NT2/D1 (cell line): ENCODE results near the gene CAPN13.

Source experiments
- DNase-seq: peaks from one replicate; pipeline ENCODE4 v3.0.0-alpha.2; 2011; ENCODE audit warnings: low read depth, low spot score
- H3K27me3 ChIP-seq: 2 replicates; pipeline ENCODE4 v1.6.0; 2011; ENCODE audit warnings: mild to moderate bottlenecking; ENCODE audit not compliant: insufficient read length, insufficient read depth
- H3K36me3 ChIP-seq: 2 replicates; pipeline ENCODE4 v1.6.1; 2011; ENCODE audit warnings: mild to moderate bottlenecking, low read length, mixed read lengths; ENCODE audit not compliant: insufficient read depth, insufficient read length
- H3K4me1 ChIP-seq: 2 replicates; pipeline ENCODE4 v1.5.1; 2011; ENCODE audit not compliant: insufficient read depth, insufficient read length
- H3K4me3 ChIP-seq: 2 replicates; pipeline ENCODE4 v1.5.1; 2011; ENCODE audit warnings: low read depth; ENCODE audit not compliant: insufficient read length
- H3K9ac ChIP-seq: 2 replicates; pipeline ENCODE4 v1.6.0; 2011; ENCODE audit warnings: low read depth; ENCODE audit not compliant: insufficient read length
- H3K9me3 ChIP-seq: 2 replicates; pipeline ENCODE4 v1.5.1; 2011; ENCODE audit warnings: mild to moderate bottlenecking, low read length; ENCODE audit not compliant: insufficient read depth
- SUZ12 ChIP-seq: IDR thresholded peaks from 2 replicates; pipeline ENCODE4 v1.6.1; 2011; ENCODE audit not compliant: insufficient read length, insufficient read depth; ENCODE audit errors: extremely low read depth
- YY1 ChIP-seq: IDR thresholded peaks from 2 replicates; pipeline ENCODE4 v1.6.1; 2011; ENCODE audit not compliant: insufficient read length, insufficient read depth
- ZNF274 ChIP-seq: IDR thresholded peaks from 2 replicates; pipeline ENCODE4 v1.6.1; 2011; ENCODE audit warnings: mild to moderate bottlenecking, low read depth, low read length

CAPN13 gene

DNA sequence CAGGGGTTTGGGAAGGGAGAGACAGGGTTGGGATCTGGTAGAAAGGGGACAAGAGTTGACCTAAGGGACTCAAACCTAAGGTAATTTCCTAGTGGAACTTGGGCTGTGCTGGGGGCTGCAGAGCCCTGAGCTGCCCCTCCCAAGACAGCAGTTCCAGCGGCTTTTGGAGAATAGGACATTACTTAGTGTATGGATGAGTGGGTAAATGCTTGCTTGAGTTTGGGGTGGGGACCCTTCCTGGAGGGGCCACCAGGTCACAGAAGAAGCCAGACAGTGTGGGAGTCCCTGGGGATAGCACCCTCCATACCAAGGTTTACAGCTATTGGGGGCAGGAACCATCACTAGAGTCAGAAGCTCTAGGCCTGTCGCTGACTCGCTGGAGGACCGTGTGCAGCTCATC, 111.5 kb downstream of the CAPN13 start:
- Histone ChIP-seq H3K4me1 (no peaks in the 10 kb centered on the region), H3K27me3 (no peaks in the 10 kb centered on the region), H3K36me3 (no peaks in the 10 kb centered on the region), H3K9ac (no peak overlapping the region), H3K4me3 (no peak overlapping the region), H3K9me3 (peaks cover 9% of the 10 kb centered on the region; the same call in 1 of the 2 replicates)
- DNase-seq, result no peak
- no peak for TF ChIP-seq ZNF274

DNA sequence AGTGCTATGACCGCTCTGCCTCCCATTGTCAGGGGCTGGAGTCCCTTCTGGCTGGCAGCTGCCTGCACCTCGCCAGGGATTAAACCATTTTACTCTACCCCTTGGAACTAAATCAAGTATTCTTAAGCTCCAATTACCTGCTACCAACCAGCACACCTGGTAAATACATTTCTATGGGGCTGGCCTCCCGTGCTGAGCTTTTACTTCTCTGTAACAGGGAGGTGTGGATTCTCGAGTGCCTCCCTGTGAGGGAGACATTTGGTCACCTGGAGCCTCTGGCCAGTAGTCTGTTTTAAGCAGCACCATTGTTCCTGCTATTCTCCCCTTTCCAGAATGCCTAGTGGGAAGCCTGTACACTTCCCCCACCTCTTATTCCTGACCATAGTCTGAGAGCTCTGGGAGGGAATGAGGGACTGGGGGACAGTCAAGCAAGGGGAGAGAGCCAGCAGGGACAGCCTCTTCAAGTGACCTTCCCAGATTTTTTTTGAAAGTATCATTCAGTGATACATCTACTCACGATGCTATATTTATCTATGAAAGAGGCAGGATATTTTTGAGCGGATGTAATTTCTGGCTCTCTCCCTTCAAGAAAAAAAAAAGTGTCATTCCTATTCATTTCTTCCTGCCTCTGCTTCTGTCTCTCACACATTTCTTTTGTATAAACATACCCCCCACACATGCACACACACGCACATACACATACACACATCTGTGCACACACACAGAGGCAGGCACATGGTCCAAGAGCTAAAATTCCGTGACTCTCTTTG, 112.8 kb downstream of the CAPN13 start:
- Histone ChIP-seq H3K27me3 (no peaks in the 10 kb centered on the region), H3K9ac (no peak overlapping the region), H3K9me3 (peaks cover 7% of the 10 kb centered on the region; the same call in 1 of the 2 replicates), H3K36me3 (no peaks in the 10 kb centered on the region), H3K4me1 (peaks cover 2% of the 10 kb centered on the region), H3K4me3 (no peak overlapping the region)
- DNase-seq, result no peak
- TF ChIP-seq ZNF274, result no peak
- no peak for TF ChIP-seq SUZ12
- TF ChIP-seq YY1, result no peak

DNA sequence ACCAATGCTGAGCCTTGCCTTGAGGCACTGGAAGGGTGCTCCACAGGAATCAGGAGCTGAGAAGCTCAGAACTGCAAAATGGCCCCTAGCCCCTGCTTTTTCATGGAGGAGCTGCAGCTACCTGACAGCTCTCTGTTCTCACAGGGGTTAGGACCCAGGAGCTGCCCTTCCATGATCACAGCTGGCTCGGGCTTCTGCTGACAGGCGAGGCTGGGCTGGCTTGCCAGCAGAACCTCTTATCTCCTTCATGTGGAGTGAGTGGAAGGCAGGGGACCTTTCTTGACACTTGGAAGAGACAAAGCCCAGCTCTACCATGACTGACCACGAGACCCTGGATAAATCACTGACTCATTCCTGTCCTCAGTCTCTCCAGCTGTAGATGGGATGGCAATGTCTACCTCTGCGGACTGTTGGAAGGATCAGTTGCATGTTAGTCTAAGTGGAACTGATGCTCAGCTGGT, 113.4 kb downstream of the CAPN13 start:
- peaks cover 7% of the 10 kb centered on the region; the same call in 1 of the 2 replicates for H3K9me3 ChIP-seq
- H3K4me1 ChIP-seq, result peaks cover 7% of the 10 kb centered on the region
- no peak overlapping the region for H3K9ac ChIP-seq
- DNase-seq, result no peak
- no peaks in the 10 kb centered on the region for H3K27me3 ChIP-seq
- no peaks in the 10 kb centered on the region for H3K36me3 ChIP-seq
- TF ChIP-seq YY1 (no peak), SUZ12 (no peak), ZNF274 (no peak)
- H3K4me3 ChIP-seq, result no peak overlapping the region

DNA sequence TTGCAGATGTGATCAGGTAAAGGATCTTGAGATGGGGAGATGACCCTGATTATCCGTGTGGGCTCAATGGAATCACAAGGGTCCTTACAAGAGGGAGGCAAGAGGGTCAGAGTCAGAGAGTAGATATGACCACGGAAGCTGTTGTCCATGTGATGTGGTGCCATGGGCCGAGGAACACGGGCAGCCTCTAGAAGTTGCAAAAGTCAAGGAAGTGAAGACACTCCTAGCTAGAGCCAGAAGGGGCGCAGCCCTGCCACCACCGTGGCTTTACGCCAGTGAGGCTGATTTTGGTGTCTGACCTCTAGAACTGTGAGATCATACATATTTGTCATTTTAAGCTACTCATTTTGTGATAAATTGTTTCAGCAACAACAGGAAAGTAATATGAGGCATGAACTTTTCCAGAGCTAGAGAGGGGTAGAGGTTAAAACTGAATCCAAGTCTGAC, 114.4 kb downstream of the CAPN13 start:
- H3K4me1 ChIP-seq, result peaks cover 7% of the 10 kb centered on the region
- no peak overlapping the region for H3K9ac ChIP-seq
- no peak for DNase-seq
- H3K27me3 ChIP-seq, result no peaks in the 10 kb centered on the region
- no peak overlapping the region for H3K4me3 ChIP-seq
- H3K36me3 ChIP-seq, result no peaks in the 10 kb centered on the region
- H3K9me3 ChIP-seq, result peaks cover 7% of the 10 kb centered on the region; the same call in 1 of the 2 replicates
- TF ChIP-seq SUZ12, result no peak
- no peak for TF ChIP-seq YY1
- TF ChIP-seq ZNF274, result no peak

DNA sequence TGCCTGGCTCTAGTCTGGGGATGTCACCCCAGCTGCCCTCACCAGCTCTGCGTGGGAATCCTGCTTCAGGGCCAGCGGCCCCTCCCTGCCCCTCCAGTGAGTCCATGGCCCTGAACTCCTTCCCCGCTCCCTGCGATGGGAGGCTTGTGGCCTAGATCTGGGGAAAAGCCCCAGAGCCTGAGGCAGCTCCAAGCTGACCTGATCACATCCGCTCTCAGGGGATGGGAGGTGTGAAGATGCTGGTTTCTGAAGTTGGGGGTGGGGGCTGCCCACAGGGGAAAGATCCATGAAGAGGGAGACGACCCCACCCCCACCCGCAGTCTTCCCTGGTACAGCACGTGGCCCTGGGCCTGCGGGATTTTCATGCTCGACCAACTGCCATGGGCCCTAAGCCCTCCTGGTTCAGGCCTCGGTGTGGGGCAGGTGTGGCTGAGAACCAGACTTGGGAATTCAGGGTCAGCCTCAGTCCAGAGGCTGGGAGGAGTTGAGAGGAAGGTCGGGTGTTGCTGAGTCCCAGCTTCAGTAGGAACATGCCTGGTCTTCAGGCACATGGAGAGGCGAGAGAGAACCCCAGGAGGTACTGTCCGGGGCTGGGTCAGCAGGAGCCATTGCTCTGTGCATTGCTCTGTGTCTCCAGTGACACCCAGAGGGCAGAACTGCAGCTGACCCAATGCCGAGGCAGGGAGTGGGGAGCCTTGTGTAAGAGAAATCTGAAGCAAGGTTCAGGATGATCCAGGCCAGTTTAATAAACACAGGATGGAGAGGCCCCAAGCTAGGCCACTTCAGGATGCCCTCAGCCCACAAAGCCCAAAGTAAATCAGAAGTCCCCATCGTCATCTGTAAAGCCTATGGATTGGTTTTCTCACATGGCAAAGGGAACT, 115.1 kb downstream of the CAPN13 start:
- H3K4me1 ChIP-seq, result peaks cover 7% of the 10 kb centered on the region
- no peak overlapping the region for H3K4me3 ChIP-seq
- TF ChIP-seq SUZ12 (no peak), YY1 (no peak), ZNF274 (no peak)
- H3K27me3 ChIP-seq, result no peaks in the 10 kb centered on the region
- no peak overlapping the region for H3K9ac ChIP-seq
- DNase-seq, result no peak
- no peaks in the 10 kb centered on the region for H3K9me3 ChIP-seq
- H3K36me3 ChIP-seq, result no peaks in the 10 kb centered on the region

DNA sequence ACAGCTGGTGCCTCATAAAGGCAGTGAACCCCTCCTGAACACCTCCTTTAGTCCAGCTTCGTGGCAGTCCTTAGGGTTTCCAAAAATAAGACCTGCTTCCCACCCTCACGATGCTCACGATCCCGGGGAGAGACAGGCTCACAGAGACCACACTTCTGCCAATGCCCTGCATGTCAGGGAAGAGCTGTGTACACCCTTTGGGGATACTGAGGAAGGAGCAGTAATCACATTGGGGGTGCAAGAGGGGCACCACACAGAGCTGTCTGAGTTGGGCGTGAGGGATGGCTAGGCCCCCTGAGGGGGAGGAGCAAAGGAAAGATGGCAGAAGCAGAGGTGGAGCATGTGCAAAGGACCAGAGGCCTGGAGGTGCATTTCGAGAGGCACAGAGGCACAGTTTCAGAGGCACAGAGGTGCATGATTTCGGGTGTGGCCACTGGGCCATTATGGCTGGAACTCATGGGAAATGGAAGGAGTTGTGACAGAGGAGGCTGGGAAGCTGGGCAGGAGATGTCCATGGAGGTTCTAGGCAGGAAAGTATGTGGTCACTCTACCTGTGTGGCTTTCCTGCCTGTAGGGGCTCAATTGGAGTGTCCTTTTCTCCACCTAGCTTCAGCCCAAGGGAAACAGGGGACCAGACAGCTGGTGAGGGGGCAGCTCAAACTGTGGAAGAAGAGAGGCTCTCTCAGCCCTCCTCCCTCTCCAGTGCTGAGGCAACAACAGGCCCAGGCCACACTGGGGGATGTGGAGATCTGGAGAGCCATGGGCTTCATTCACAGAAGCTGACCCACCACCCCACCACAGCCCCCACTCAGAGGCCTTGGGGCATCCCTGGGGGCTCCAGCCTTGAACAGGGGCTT, 115.9 kb downstream of the CAPN13 start:
- H3K4me1 ChIP-seq, result peaks cover 7% of the 10 kb centered on the region
- no peak overlapping the region for H3K4me3 ChIP-seq
- no peaks in the 10 kb centered on the region for H3K9me3 ChIP-seq
- no peak for DNase-seq
- no peaks in the 10 kb centered on the region for H3K27me3 ChIP-seq
- H3K36me3 ChIP-seq, result no peaks in the 10 kb centered on the region
- no peak overlapping the region for H3K9ac ChIP-seq
- TF ChIP-seq ZNF274, result no peak
- TF ChIP-seq SUZ12, result no peak
- TF ChIP-seq YY1, result no peak
